HCEC 1CT (cell line): ENCODE data around the gene PARP2.
"Not testable (repeated sequence)": the region's sequence is repeated elsewhere in the genome, so short reads cannot be mapped to it uniquely, and the experiment has no call there.

Experiments used
- DNase-seq: peaks from one replicate; pipeline ENCODE4 v3.0.0-alpha.2; 2017

The PARP2 gene

DNA sequence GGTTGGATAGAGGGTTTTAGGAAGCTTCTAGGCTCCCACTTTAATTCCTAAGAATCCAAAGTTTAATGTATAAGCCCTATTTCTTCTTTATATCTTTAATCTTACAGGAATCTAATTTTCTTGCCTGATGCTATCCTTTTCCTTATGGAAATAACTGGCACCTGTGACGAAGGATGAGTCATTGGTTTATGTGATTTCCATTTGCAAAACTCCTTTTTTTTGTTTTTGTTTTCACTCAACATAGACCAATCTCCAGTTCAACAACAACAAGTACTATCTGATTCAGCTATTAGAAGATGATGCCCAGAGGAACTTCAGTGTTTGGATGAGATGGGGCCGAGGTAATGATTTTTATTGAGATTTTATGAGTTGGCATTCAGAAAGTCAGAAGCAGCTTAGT lies 6.8 kb downstream of the PARP2 start:
- peak; percentile 47 for DNase-seq

DNA sequence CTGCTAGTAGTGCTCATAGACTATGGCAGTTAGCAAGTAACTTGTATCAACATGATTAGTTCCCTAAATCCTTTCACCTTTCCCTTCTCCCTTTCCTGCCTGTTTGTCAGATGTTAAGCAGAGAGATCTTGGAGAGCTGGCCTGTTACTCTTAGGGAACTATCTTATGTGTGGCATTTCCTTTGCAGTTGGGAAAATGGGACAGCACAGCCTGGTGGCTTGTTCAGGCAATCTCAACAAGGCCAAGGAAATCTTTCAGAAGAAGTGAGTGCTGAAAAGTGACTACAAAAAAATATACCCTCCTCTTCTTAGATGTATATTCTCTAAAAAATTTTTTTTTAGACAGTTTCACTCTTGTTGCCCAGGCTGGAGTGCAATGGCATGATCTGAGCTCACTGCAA lies 7.4 kb downstream of the PARP2 start:
- peak; percentile 19 for DNase-seq

- no peak for DNase-seq
Observed at GRCh38 chr14:20356422-20356821, 13.0 kb downstream of the PARP2 start.

DNA sequence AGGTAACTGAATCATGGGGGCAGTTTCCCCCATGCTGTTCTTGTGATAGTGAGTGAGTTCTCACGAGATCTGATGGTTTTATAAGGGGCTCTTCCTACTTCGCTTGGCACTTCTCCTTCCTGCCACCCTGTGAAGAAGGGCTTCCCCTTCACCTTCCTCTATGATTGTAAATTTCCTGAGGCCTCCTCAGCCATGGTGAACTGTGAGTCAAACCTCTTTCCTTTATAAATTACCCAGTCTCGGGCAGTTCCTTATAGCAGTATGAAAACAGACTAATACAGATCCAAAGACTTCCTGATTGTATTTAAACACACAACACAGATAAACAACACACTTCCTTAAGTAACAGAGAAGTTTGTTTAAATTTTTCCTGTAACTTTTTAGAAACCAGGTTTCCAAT lies 15.0 kb downstream of the PARP2 start:
- DNase-seq = not testable (repeated sequence)

DNA sequence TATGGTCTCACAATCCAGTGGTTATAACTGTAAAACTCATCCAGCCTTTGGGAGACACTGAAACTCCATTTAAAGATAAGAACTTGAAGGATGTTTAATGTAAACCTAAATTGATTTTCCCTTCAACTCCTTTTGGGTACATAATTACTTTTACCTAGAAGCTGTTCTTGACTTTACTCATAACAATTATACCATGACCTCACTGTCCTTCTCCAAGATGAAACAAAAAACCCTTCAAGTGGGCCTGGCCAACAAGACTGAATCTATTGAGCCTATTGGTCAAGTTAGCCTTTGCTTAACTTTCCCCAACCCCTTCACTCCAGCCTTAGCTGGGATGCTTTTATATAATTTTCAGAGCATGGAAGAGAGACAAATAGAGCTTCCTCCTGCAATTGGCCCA lies 22.5 kb downstream of the PARP2 start:
- DNase-seq = no peak

DNA sequence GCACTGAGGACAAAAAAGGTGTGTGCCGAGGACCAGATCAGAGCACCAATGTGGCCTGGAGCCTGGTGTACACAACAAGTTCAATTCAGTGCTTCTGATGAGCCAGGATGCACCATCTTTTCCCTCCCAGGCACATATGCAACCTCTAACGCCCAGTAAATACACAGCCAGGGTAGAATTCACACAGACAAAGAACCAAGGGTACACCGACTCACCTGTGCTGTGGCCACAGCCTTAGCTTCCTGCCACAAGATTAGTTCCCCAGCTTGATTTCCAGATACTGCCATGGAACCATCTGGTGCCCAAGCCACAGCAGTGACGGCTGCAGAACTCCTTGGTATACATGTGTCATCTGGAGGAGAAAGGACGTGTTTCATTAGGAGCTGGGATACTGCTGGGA lies 29.4 kb downstream of the PARP2 start:
- no peak for DNase-seq

GRCh38 chr14:20375471-20375870 lies 32.0 kb downstream of the PARP2 start:
- DNase-seq = no peak

DNA sequence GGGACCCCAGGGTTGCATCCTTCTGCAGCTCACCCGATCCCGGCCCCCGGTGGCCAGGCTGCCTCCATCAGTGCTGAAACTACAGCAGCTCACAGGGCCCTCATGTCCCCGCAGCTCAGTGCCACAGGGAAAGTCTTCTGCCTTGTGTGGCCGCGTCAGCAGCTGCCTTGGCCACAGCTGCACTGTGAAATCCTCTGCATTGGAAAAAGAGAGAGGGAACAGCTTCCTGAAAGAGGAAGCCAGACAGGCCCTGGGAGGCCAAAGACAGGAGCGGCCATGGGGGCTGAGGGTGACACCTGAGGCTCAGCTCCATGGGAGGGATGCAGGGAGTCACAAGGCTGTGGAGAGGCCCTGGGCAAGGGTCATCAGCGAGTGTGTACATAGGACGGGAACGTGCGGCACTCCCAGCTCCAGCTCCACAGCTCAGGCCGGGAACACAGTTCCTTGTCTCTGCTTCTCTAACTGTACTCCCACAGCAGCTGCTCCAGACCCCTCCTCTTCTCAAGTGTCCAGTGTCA lies 32.7 kb downstream of the PARP2 start:
- DNase-seq = no peak

DNA sequence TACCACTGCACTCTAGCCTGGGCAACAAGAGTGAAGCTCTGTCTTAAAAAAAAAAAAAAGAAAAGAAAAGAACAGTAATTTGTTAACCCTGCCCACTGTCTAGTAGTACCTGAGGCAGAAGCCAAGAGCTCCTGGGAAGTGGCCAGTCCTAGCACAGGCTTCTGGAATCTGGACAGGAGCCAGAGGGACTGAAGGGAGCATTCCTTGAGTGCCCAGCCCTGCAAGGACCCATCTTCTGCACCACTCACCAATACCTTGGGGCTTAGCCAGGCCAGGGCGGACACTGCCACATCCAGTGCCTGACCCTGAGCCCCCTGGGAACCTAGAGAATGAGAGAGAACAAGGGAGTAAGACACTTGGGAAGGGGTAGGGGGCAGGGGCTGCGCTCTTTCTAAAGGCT lies 33.7 kb downstream of the PARP2 start:
- DNase-seq = no peak

- no peak for DNase-seq
Observed at GRCh38 chr14:20379743-20380142, 36.3 kb downstream of the PARP2 start.

DNA sequence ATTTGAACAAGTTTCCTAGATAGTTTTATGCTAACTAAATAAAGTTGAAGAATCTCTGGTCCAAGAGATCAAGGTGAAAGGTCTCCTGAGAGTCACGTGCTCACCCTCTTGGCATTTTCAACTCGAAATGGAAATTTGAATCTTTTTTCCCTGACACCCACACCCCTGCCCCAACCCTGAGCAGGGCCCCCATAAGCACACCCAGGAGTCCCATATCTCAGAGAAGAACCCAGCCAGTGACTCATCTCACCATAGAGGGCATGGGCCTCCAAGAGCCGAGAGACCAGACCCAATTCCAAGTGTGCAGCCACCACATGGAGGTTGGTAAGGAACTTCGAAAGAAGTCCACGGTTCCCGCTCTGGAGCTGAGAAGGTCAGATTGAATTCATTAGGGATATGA lies 37.2 kb downstream of the PARP2 start:
- no peak for DNase-seq

DNA sequence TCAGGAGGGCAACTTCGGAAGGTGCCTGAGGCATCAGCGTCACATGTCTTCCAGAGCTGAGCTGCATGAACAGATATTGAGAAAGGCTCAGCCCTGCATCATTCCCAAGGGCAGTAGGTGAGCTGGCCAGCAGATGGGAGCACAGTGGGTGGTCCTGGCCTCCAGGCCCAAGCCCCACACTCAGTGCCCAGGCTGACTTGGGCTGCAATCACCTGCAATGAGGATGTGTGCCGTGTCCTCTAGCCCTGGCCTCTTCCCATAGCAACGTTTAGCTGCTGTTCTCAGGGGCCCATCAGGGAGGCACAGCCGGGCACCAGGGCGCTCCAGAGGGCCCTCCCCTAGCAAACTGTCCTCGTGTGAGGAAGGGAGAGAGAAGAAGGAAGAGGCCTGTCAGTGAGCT lies 37.9 kb downstream of the PARP2 start:
- no peak for DNase-seq

DNA sequence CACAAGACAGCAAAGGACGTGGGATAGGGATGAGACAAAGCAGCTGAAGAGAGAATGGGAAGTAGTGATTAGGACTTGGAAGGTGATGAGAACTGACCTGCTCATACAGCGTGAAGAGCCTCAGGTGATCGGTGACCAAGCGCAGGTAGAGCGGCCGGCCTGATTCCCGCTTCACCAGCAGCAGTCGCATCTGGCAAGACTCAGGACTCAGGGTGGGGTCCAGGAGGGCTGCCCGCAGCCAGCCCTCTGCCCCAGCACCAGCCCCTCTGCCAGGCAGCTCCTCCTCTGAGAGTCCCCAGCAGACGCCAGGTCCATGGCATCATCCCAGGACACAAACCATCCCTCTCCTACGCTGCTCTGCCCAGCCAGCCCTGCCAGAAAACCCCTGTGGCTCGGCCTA lies 39.1 kb downstream of the PARP2 start:
- DNase-seq = no peak

DNA sequence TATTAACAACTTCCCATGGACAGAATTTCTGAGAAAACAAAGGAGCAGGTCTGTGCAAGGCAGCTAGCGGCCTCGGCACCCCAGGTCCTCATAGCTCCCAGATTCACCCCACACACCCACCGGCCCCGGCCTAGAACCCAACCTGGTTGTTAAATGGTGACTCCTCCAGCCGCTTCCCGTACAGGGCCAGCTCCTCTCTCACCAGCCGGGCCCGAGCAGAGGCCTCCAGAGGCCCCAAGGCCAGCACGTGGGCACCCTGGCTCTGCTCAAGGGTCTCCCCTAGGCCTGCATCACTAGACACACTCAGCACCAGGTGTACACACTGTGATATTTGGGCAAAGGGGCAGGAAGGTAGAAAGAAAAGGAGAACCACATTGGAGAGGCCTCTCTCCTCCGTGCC lies 39.6 kb downstream of the PARP2 start:
- DNase-seq = no peak

GRCh38 chr14:20383636-20384035 lies 40.2 kb downstream of the PARP2 start:
- no peak for DNase-seq

DNA sequence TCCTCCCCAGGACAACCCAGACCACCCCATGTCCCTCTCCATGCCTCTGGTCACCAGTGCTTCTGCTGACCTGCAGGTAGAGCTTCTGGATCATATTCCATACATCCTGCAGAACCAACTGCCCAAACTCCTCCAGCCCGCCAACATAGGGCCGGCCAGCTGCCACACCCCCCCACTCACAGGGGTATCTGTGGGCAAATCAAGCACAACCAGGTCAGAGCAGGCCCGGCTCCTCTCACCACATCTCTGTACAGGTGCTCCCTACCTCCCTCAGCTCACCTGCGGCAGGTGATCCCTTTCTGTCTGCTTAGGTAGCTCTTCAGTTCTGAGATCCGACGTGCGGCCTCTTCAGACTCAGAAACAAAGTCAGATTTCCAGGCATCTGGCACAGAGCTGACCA lies 40.9 kb downstream of the PARP2 start:
- DNase-seq = no peak

DNA sequence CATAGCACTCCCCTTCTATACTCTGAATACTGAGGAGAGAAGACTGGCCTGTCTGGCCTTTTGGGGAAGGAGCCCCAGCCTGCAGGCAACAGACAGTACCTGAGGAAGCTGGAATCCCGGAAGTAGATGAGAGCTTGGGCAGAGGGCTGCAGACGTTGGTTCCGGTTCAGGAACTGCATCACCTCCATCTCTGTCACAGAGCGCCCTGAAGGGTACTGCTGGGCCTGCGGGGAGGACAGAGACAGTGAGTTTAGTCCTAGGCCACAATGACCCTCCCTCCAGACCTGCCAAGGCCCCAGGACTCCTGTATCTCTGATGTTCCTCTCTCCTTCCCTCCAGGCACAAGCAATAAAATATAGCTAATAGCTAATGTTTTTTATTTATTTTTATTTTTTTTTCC lies 41.5 kb downstream of the PARP2 start:
- DNase-seq = no peak

DNA sequence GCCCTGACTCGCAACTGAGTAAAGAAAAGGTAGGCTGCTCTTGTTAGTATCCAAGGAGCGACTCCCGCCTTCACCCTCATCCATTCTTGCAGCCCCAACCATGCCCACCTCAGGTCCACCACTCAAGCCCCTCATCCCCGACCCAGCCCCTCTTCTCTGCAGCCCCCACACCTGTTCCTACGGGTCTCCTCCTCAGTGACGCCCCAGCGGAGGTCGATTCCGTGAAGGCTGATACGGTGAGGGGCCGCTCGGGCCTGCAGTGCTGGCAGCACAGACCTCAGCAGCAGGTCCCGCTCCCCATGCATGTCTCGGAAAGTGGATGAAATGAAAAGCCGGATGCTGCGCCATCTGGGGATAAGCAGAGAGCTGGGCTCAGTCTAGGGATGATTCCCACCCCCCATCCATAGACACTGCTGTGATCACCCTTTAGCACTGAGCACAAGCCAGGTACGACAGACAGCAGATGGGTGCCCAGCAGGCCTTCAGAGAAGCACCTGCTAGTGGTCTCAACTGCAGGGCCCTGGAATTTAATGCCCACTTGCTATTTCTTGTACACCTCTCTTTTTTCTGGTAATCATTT lies 42.9 kb downstream of the PARP2 start:
- DNase-seq = no peak

GRCh38 chr14:20387576-20387975 lies 44.1 kb downstream of the PARP2 start:
- DNase-seq = no peak

DNA sequence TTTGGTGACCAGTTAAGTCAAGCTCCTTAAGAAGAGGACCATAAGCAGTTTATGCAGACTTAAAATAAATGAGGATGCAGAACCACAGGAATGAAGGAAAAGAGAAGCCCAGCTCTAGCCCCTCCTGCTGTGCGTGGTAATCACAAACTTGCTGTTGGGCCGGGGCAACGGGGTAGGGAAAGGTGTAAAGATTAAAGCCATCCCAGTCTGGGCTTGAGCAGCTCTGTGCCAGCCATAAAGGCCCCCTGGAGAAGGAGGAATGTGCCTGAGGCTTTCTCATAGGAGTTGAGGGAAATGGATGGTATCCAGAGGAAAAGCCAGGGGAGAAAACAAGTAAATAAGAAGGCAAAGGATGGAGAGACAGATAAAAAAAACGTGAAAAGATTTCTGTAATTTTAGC lies 44.7 kb downstream of the PARP2 start:
- DNase-seq = no peak

DNA sequence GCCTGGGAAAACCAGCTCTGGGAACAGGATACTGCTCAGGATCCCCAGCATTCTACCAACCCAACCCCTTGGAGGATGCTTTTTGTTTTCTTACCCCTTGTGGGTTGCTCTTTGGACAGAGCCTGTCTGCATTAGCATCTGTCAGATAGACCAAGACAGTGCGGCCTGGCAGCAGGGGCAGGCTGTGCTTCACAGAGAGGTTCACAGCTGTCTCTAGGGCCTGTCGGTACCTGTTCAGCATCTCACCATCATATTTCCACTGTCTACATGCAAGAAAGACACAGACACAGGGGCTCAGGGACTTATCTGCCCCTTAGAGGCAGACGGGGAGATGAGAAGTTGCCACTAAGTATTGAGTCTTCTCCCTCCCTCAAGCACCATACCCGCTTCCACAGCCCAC lies 48.1 kb downstream of the PARP2 start:
- DNase-seq = no peak

GRCh38 chr14:20397511-20397910 lies 54.1 kb downstream of the PARP2 start:
- DNase-seq = no peak

- no peak for DNase-seq
Observed at GRCh38 chr14:20400589-20400964, 57.1 kb downstream of the PARP2 start.

- peak; percentile 21 for DNase-seq
Observed at GRCh38 chr14:20400965-20401593, 57.6 kb downstream of the PARP2 start.

DNA sequence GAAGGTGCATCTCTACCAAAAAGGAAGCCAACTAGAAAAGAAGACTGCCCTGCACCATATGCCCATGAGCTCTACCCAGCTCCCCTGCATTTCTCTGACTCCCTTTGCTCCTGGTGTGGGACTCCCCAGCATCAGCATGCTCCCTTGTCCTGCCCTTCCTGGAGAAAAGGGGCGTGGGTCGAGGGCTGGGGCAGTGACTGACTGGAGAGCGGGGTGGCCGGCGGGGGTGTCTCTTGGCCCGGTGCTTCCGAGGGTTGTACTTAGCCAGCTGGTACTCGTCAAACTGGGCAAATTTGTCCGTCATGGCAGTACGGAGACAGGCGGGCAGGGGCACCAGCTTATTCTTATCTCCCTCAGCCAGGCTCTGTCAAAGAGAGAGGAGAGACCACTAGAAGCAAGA lies 60.1 kb downstream of the PARP2 start:
- no peak for DNase-seq
